ENCODE data around the gene ASPDH. TPM values are rescaled to one million over a fixed set of nuclear protein-coding genes. Genes with fewer than 3 reads are reported as not detected.

ASPDH gene
- total and polyA plus RNA-seq, 2 donors (not counting 3 experiments of a cell fraction or from before 2014, with no cell fraction given), result not detected

DNA sequence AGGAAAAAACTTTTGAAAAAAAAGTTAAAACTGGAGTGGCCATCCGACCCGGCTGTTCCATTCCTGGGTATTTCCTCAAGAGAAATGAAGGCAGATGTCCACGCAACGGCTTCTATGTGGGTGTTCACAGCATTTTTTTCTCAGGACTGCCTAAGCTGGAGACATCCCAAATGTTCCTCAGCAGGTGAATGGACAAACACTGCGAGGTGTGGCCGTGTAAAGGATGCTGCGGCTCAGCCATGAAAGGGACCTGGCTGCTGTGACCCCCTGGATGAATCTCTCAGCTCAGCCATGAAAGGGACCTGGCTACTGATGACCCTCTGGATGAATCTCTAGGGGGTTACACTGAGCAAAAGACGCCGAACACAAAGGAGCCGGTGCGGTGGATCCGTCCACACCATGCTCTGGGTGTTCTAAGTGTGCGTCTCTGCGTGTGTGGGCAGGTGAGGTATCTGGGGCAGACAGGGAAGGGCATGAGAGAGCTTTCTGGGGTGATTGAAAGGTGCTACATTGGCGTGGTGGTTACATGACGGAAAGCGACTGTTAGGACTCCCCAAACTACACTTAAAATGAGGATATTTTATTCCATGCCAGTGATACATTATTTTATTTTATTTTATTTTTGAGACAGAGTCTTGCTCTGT, 7.2 kb upstream of the ASPDH start:
- no peaks in the 10 kb centered on the region for H3K9me1 ChIP-seq (replicated peaks; ENCODE audit: control insufficient read depth, extremely low read depth, insufficient read depth, low read length)
- H3K4me3 ChIP-seq (replicated peaks in 1 of 3; ENCODE audit: insufficient read depth in 1 of 3, low read depth in 1 of 3, low read length in 3 of 3), result no peak overlapping the region
- H3K4me1 ChIP-seq (ENCODE audit: control insufficient read depth, extremely low read depth, insufficient read depth, low read length), result no peaks in the 10 kb centered on the region
- no peak for FAIRE-seq
- H3K27me3 ChIP-seq (ENCODE audit: control insufficient read depth in 2 of 2, insufficient read depth in 2 of 2, low read length in 2 of 2), result no peaks in the 10 kb centered on the region
- CTCF ChIA-PET, result interaction anchor here (7.4 kb wide), 1 partner anchor 17 kb away, joined by 41 read pairs; no protein-coding TSS in a partner anchor
- H3K27ac ChIP-seq (ENCODE audit: insufficient read depth, low read depth, low read length), result no peak overlapping the region
- H3K79me2 ChIP-seq (ENCODE audit: control insufficient read depth, insufficient read depth, low read length), result no peaks in the 10 kb centered on the region
- no peak overlapping the region for H3K9ac ChIP-seq (replicated peaks; ENCODE audit: extremely low read depth, insufficient read depth, low read length)
- POLR2A ChIA-PET, result no interaction called here
- no peak overlapping the region for H2AFZ ChIP-seq (ENCODE audit: low read depth, low read length)
- no peaks in the 10 kb centered on the region for H4K20me1 ChIP-seq (replicated peaks; ENCODE audit: control insufficient read depth, extremely low read depth, insufficient read depth, low read length)
- intact Hi-C loops (cut with micrococcal nuclease) (no loop called here), dilution Hi-C loops (cut with MboI; ENCODE audit: extremely low pct_ligation_motif_present, low sequenced_read_pairs) (no loop called here)
- H3K9me3 ChIP-seq (replicated peaks; ENCODE audit: control insufficient read depth, insufficient read depth, low read length), result no peaks in the 10 kb centered on the region
- no peak for DNase-seq (ENCODE audit: low read depth, low spot score)
- BruUV-seq (replicated peaks), result no TSS peak
- no peak for TF ChIP-seq EZH2 (IDR thresholded peaks at IDR 0.05; ENCODE audit: borderline replicate concordance, low read depth, low read length, severe bottlenecking)
- no peak overlapping the region for H3K4me2 ChIP-seq (ENCODE audit: insufficient read depth, low read length)
- no peaks in the 10 kb centered on the region for H3K36me3 ChIP-seq (ENCODE audit: control insufficient read depth in 2 of 2, extremely low read depth in 1 of 2, insufficient read depth in 2 of 2, low read length in 2 of 2)

DNA sequence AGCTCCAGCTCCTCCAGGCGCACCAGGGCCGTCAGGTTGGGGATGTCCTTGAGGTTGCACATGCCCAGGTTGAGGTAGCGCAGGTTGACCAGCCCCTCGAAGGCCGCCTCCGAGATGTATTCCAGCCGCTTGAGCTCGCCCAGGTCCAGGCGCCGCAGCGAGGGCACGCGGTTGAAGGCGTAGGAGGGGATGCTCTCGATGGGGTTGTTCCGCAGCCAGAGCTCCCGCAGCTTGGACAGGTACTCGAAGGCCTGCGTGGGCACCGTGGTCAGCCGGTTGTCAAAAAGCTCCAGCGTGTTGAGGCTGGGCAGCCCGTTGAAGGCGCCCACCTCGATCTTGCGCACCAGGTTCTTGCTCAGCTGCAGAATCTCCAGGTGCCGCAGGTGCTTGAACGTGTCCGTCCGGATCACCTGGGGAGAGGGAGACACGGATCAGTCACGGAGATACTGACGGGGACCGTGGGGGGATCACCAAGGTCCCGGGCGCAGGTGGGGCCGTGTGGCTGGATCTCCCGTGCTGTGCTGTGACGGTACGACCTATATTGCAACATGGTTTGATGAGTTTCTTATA, 5.4 kb upstream of the ASPDH start:
- H4K20me1 ChIP-seq (replicated peaks; ENCODE audit: control insufficient read depth, extremely low read depth, insufficient read depth, low read length), result no peaks in the 10 kb centered on the region
- FAIRE-seq (no peak), DNase-seq (ENCODE audit: low read depth, low spot score) (no peak)
- ChIA-PET POLR2A (no interaction called here), CTCF (interaction anchor here (1.2 to 1.3 kb wide), 2 partner anchors 10 to 19 kb away, joined by 4 to 6 read pairs; no protein-coding TSS in a partner anchor)
- no peaks in the 10 kb centered on the region for H3K79me2 ChIP-seq (ENCODE audit: control insufficient read depth, insufficient read depth, low read length)
- H3K9me1 ChIP-seq (replicated peaks; ENCODE audit: control insufficient read depth, extremely low read depth, insufficient read depth, low read length), result no peaks in the 10 kb centered on the region
- H3K4me1 ChIP-seq (ENCODE audit: control insufficient read depth, extremely low read depth, insufficient read depth, low read length), result no peaks in the 10 kb centered on the region
- H3K9ac ChIP-seq (replicated peaks; ENCODE audit: extremely low read depth, insufficient read depth, low read length), result no peak overlapping the region
- H3K4me3 ChIP-seq (replicated peaks in 1 of 3; ENCODE audit: insufficient read depth in 1 of 3, low read depth in 1 of 3, low read length in 3 of 3), result no peak overlapping the region
- H3K27ac ChIP-seq (ENCODE audit: insufficient read depth, low read depth, low read length), result no peak overlapping the region
- H3K4me2 ChIP-seq (ENCODE audit: insufficient read depth, low read length), result no peak overlapping the region
- intact Hi-C loops (cut with micrococcal nuclease), result no loop called here
- no TSS peak for BruUV-seq (replicated peaks)
- H2AFZ ChIP-seq (ENCODE audit: low read depth, low read length), result no peak overlapping the region
- no peaks in the 10 kb centered on the region for H3K27me3 ChIP-seq (ENCODE audit: control insufficient read depth in 2 of 2, insufficient read depth in 2 of 2, low read length in 2 of 2)
- H3K9me3 ChIP-seq (replicated peaks; ENCODE audit: control insufficient read depth, insufficient read depth, low read length), result no peaks in the 10 kb centered on the region
- no peak for TF ChIP-seq EZH2 (IDR thresholded peaks at IDR 0.05; ENCODE audit: borderline replicate concordance, low read depth, low read length, severe bottlenecking)
- TF ChIP-seq GATA2 (IDR thresholded peaks at IDR 0.05; ENCODE audit: insufficient read depth, insufficient read length, low read depth, low read length), result no peak
- no peak for TF ChIP-seq JUN (IDR thresholded peaks at IDR 0.05; ENCODE audit: borderline replicate concordance, insufficient read depth, insufficient read length, low read depth)
- TF ChIP-seq POLR2AphosphoS5 (IDR thresholded peaks at IDR 0.05; ENCODE audit: insufficient read depth, low read depth, low read length), result no peak
- no peak for TF ChIP-seq POLR2A (IDR thresholded peaks at IDR 0.05; ENCODE audit: low read depth, low read length)
- TF ChIP-seq, protein P1, sequence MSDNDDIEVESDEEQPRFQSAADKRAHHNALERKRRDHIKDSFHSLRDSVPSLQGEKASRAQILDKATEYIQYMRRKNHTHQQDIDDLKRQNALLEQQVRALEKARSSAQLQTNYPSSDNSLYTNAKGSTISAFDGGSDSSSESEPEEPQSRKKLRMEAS (IDR thresholded peaks at IDR 0.05; ENCODE audit: insufficient read depth, insufficient read length), result no peak
- TF ChIP-seq MYC (IDR thresholded peaks at IDR 0.05; ENCODE audit: low read depth, low read length), result no peak
- no peak for TF ChIP-seq FOS (IDR thresholded peaks at IDR 0.05; ENCODE audit: borderline replicate concordance, insufficient read depth, low read length)
- TF ChIP-seq, protein P2, sequence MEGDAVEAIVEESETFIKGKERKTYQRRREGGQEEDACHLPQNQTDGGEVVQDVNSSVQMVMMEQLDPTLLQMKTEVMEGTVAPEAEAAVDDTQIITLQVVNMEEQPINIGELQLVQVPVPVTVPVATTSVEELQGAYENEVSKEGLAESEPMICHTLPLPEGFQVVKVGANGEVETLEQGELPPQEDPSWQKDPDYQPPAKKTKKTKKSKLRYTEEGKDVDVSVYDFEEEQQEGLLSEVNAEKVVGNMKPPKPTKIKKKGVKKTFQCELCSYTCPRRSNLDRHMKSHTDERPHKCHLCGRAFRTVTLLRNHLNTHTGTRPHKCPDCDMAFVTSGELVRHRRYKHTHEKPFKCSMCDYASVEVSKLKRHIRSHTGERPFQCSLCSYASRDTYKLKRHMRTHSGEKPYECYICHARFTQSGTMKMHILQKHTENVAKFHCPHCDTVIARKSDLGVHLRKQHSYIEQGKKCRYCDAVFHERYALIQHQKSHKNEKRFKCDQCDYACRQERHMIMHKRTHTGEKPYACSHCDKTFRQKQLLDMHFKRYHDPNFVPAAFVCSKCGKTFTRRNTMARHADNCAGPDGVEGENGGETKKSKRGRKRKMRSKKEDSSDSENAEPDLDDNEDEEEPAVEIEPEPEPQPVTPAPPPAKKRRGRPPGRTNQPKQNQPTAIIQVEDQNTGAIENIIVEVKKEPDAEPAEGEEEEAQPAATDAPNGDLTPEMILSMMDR (IDR thresholded peaks at IDR 0.05; ENCODE audit: extremely low read depth in 1 of 2, insufficient read depth in 1 of 2, low read depth in 1 of 2, low read length in 2 of 2), result no peak
- dilution Hi-C loops (cut with MboI; ENCODE audit: extremely low pct_ligation_motif_present, low sequenced_read_pairs), result no loop called here
- H3K36me3 ChIP-seq (ENCODE audit: control insufficient read depth in 2 of 2, extremely low read depth in 1 of 2, insufficient read depth in 2 of 2, low read length in 2 of 2), result no peaks in the 10 kb centered on the region

Data from endothelial cell of umbilical vein (primary cell).